Neural progenitor cell (in vitro differentiated cells): ENCODE measurements around the gene UBE2D2. TPM values are rescaled to one million over a fixed set of nuclear protein-coding genes. Genes with fewer than 3 reads are reported as not detected.
A peak's percentile ranks its signal among the peaks of the same experiment; 100 is the strongest.

Experiments
- DNase-seq: peaks from one replicate; pipeline ENCODE4 v3.0.0-alpha.2; 2016; ENCODE audit warnings: low spot score
- H2AFZ ChIP-seq: fragments of 200-600 bp; sonication (generic); replicated peaks from 2 replicates; pipeline ENCODE4 v1.6.1; 2016; ENCODE audit warnings: antibody characterized with exemption
- H3F3A ChIP-seq: fragments of 200-600 bp; sonication (generic); 2 replicates; pipeline ENCODE4 v1.6.1; 2016; ENCODE audit warnings: antibody characterized with exemption, low read depth
- H3K27ac ChIP-seq: fragments of 200-600 bp; sonication (generic); 2 replicates; pipeline ENCODE4 v1.5.1; 2016; ENCODE audit warnings: mild to moderate bottlenecking
- H3K27me3 ChIP-seq: fragments of 200-600 bp; sonication (generic); 2 replicates; pipeline ENCODE4 v1.6.1; 2016; ENCODE audit warnings: mild to moderate bottlenecking, moderate library complexity
- H3K36me3 ChIP-seq: fragments of 200-600 bp; sonication (generic); 2 replicates; pipeline ENCODE4 v1.5.1; 2016
- H3K4me1 ChIP-seq: fragments of 200-600 bp; sonication (generic); 2 replicates; pipeline ENCODE4 v1.6.1; 2016; ENCODE audit warnings: mixed run types
- H3K4me2 ChIP-seq: fragments of 200-600 bp; sonication (generic); 2 replicates; pipeline ENCODE4 v1.6.1; 2016
- H3K4me3 ChIP-seq: fragments of 200-600 bp; sonication (generic); 2 replicates; pipeline ENCODE4 v1.5.1; 2016
- H3K79me2 ChIP-seq: fragments of 200-600 bp; sonication (generic); 2 replicates; pipeline ENCODE4 v1.6.1; 2016; ENCODE audit warnings: low read depth
- H3K9ac ChIP-seq: fragments of 200-600 bp; sonication (generic); 2 replicates; pipeline ENCODE4 v1.6.1; 2016
- H3K9me3 ChIP-seq: fragments of 200-600 bp; sonication (generic); 2 replicates; pipeline ENCODE4 v1.5.1; 2016; ENCODE audit warnings: low read depth
- H4K20me1 ChIP-seq: fragments of 200-600 bp; sonication (generic); 2 replicates; pipeline ENCODE4 v1.6.1; 2016; ENCODE audit warnings: low read depth
- H3K27ac Mint-ChIP-seq: 3 replicates; pipeline ENCODE4 v1.8.0; 2021; ENCODE audit warnings: mixed read lengths
- H3K27me3 Mint-ChIP-seq: 2 replicates; pipeline ENCODE4 v1.8.0; 2022; ENCODE audit warnings: low read depth, mild to moderate bottlenecking, inconsistent platforms, moderate library complexity, mixed read lengths; ENCODE audit not compliant: insufficient read depth
- H3K36me3 Mint-ChIP-seq: 3 replicates; pipeline ENCODE4 v1.8.0; 2021; ENCODE audit warnings: mixed read lengths
- H3K4me1 Mint-ChIP-seq: 3 replicates; pipeline ENCODE4 v1.8.0; 2021; ENCODE audit warnings: mixed read lengths
- H3K4me3 Mint-ChIP-seq: 3 replicates; pipeline ENCODE4 v1.8.0; 2021; ENCODE audit warnings: mild to moderate bottlenecking, moderate library complexity, mixed read lengths
- H3K9me3 Mint-ChIP-seq: 3 replicates; pipeline ENCODE4 v1.8.0; 2020; ENCODE audit warnings: mixed read lengths
- EZH2 ChIP-seq: fragments of 200-600 bp; sonication (generic); IDR thresholded peaks from 2 replicates; pipeline ENCODE4 v1.6.1; 2017; ENCODE audit warnings: antibody characterized with exemption, mild to moderate bottlenecking, moderate library complexity
- EZH2phosphoT487 ChIP-seq: fragments of 200-600 bp; sonication (generic); IDR thresholded peaks from 2 replicates; pipeline ENCODE4 v1.6.1; 2017; ENCODE audit warnings: antibody characterized with exemption
- total RNA-seq: library from RNA; depleted of rRNA; stranded (reverse); fragments of >200 nt; gene quantifications from 2 replicates; pipeline ENCODE4 v1.2.3, GENCODE V29; 2015; ENCODE audit warnings: low replicate concordance
- TF ChIP-seq, protein P1 (sequence below): fragments of 200-600 bp; sonication (generic); IDR thresholded peaks from 2 replicates; pipeline ENCODE4 v1.5.1; 2017; ENCODE audit warnings: antibody characterized with exemption, mild to moderate bottlenecking

UBE2D2 gene
- total RNA-seq, 1 donor from 2014 or later = 141 TPM

DNA sequence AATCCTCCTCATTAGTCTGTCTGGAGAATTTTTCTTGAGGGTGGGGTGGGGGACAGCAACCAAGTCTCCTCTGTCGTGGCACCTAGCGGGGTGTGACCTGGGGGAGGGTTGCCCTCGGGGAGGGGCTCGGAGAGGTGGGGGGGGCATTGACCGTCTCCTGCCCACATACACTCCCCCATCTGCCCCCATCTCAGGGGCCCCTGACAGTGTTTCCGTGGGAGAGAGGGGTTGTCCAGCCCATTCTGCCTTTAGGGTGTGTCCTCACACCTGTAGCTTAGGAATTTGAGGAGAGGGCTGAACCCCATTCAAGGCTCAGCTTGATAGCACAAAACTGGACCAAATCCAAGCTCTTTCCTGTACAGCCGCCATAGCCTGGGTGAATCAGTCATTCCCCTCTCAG lies 81.1 kb downstream of the UBE2D2 start:
- Histone ChIP-seq H3K9me3 (no peaks in the 10 kb centered on the region), H3K4me3 (no peak overlapping the region), H3F3A (peaks cover 27% of the 10 kb centered on the region), H3K36me3 (no peaks in the 10 kb centered on the region), H3K27ac (no peak overlapping the region), H4K20me1 (peaks cover 73% of the 10 kb centered on the region), H3K4me2 (no peak overlapping the region), H2AFZ (no peak overlapping the region), H3K4me1 (peaks cover 59% of the 10 kb centered on the region), H3K9ac (no peak overlapping the region), H3K79me2 (no peaks in the 10 kb centered on the region), H3K27me3 (peaks cover 38% of the 10 kb centered on the region)
- H3K36me3 Mint-ChIP-seq = peaks cover 5% of the 10 kb centered on the region
- no peak for TF ChIP-seq EZH2
- H3K27ac Mint-ChIP-seq = no peak overlapping the region
- H3K27me3 Mint-ChIP-seq = peaks cover 26% of the 10 kb centered on the region
- DNase-seq = no peak
- H3K9me3 Mint-ChIP-seq = no peaks in the 10 kb centered on the region
- H3K4me3 Mint-ChIP-seq = no peak overlapping the region
- peaks cover 68% of the 10 kb centered on the region for H3K4me1 Mint-ChIP-seq

DNA sequence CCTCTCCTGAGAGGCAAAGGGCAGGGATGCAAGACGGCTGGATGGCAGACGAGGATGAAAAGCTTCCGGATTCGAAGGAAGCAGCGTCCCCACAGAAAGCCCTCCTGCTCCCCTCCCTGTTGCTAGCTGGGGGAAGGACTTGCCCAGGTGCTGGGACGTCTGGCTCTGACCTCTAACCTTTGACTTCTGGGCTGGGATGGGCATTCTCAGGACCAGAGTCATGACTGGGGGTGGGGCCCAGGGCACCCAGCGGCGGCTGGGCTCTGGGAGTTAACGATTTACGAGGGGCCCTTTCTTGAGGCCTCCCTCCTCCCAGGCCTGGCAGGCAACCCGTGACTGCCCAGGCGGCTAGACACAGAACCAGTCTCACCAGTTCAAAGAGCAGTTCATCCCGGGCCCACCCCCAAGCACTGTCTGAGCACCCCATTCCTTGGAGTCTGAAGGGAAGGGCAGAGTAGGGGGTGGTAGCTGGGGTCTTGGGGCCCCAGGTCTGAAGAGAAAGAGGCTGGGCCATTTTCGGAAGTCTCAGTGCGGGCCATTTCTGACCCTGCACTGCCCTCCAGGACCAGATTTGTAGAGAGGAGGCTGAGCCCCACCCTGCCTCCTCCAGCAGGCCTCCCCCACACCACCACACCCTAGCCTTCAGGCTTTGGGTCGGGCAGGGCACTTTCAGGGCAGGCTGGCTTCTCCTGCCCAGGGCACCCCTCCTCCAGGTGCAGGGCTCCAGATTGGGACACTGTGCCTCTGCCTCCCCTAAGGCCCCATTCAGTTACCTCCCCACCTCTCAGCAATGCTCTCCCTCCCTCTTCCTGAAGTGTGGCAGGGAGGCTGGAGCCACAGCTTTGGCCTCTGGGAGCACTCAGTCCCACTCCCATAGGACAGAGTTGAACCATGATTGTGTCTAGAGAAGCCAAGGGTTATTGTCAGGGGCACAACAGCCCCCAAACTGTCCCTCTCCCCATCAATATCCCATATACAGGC lies 82.0 kb downstream of the UBE2D2 start:
- Histone ChIP-seq H3K4me1 (peaks cover 55% of the 10 kb centered on the region), H4K20me1 (peaks cover 64% of the 10 kb centered on the region), H3K4me3 (no peak overlapping the region), H3K4me2 (no peak overlapping the region), H3K36me3 (no peaks in the 10 kb centered on the region), H3K27ac (no peak overlapping the region), H3K9me3 (no peaks in the 10 kb centered on the region), H3K27me3 (peaks cover 42% of the 10 kb centered on the region), H3F3A (peaks cover 27% of the 10 kb centered on the region), H3K9ac (no peak overlapping the region), H3K79me2 (no peaks in the 10 kb centered on the region), H2AFZ (no peak overlapping the region)
- H3K27ac Mint-ChIP-seq = peak overlapping the region; percentile 94
- peaks cover 70% of the 10 kb centered on the region for H3K4me1 Mint-ChIP-seq
- H3K36me3 Mint-ChIP-seq = peaks cover 5% of the 10 kb centered on the region
- H3K9me3 Mint-ChIP-seq = no peaks in the 10 kb centered on the region
- no peak for TF ChIP-seq EZH2
- TF ChIP-seq EZH2phosphoT487 = no peak
- TF ChIP-seq, protein P1, sequence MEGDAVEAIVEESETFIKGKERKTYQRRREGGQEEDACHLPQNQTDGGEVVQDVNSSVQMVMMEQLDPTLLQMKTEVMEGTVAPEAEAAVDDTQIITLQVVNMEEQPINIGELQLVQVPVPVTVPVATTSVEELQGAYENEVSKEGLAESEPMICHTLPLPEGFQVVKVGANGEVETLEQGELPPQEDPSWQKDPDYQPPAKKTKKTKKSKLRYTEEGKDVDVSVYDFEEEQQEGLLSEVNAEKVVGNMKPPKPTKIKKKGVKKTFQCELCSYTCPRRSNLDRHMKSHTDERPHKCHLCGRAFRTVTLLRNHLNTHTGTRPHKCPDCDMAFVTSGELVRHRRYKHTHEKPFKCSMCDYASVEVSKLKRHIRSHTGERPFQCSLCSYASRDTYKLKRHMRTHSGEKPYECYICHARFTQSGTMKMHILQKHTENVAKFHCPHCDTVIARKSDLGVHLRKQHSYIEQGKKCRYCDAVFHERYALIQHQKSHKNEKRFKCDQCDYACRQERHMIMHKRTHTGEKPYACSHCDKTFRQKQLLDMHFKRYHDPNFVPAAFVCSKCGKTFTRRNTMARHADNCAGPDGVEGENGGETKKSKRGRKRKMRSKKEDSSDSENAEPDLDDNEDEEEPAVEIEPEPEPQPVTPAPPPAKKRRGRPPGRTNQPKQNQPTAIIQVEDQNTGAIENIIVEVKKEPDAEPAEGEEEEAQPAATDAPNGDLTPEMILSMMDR = no peak
- no peak for DNase-seq
- peak overlapping the region; percentile 10 for H3K4me3 Mint-ChIP-seq
- peaks cover 25% of the 10 kb centered on the region for H3K27me3 Mint-ChIP-seq

DNA sequence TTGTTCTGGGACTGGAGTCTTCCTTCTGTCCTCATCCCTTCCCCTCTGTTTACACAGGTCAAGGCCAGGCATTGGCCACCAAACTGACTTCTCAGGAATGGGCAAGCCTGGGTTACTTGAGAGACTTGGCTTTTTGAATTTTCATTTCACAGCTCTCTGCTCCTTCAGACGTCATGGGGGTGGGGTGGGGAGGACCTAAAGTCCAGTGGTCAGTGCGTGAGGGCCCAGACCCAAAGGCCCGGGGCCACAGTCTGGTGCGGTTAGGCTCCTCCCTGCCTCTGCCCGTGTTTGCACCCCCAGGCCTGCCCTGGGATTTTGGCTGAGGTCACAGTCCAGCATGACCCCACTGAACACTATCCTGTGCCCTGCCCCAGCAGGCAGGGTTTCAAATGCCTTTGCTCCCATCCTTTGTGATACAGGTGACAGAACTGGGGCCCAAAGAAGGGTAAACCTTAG lies 82.9 kb downstream of the UBE2D2 start:
- Mint-ChIP-seq H3K9me3 (no peaks in the 10 kb centered on the region), H3K4me3 (no peak overlapping the region), H3K36me3 (peaks cover 5% of the 10 kb centered on the region), H3K27ac (peak overlapping the region; percentile 94), H3K4me1 (peaks cover 63% of the 10 kb centered on the region), H3K27me3 (peaks cover 25% of the 10 kb centered on the region)
- no peak overlapping the region for H3K4me2 ChIP-seq
- H3K27ac ChIP-seq = no peak overlapping the region
- TF ChIP-seq, protein P1 = no peak
- no peak for TF ChIP-seq EZH2
- TF ChIP-seq EZH2phosphoT487 = no peak
- peaks cover 55% of the 10 kb centered on the region for H4K20me1 ChIP-seq
- H2AFZ ChIP-seq = no peak overlapping the region
- H3K4me3 ChIP-seq = no peak overlapping the region
- peaks cover 27% of the 10 kb centered on the region for H3F3A ChIP-seq
- peaks cover 46% of the 10 kb centered on the region for H3K4me1 ChIP-seq
- peaks cover 42% of the 10 kb centered on the region for H3K27me3 ChIP-seq
- no peak overlapping the region for H3K9ac ChIP-seq
- H3K9me3 ChIP-seq = no peaks in the 10 kb centered on the region
- no peak for DNase-seq
- H3K36me3 ChIP-seq = no peaks in the 10 kb centered on the region
- no peaks in the 10 kb centered on the region for H3K79me2 ChIP-seq
